Choroid plexus epithelial cell (primary cell): ENCODE measurements around the gene GCH1.

Source experiments
- DNase-seq: peaks from one replicate; pipeline ENCODE4 v3.0.0-alpha.2; 2010; ENCODE audit warnings: low read depth
- H3K4me3 ChIP-seq: 2 replicates; pipeline ENCODE4 v1.5.1; 2011; ENCODE audit warnings: low read depth, mild to moderate bottlenecking, control low read depth, low read length, moderate library complexity
- TF ChIP-seq, protein P1 (sequence below): conservative IDR thresholded peaks from 2 replicates; pipeline ENCODE4 v1.5.1; 2011; ENCODE audit warnings: low read depth, mild to moderate bottlenecking, control low read depth, inconsistent platforms, low read length, moderate library complexity

GCH1 gene

GRCh38 chr14:54823757-54824549, 78.7 kb downstream of the GCH1 start:
- no peak for DNase-seq
- TF ChIP-seq, protein P1, sequence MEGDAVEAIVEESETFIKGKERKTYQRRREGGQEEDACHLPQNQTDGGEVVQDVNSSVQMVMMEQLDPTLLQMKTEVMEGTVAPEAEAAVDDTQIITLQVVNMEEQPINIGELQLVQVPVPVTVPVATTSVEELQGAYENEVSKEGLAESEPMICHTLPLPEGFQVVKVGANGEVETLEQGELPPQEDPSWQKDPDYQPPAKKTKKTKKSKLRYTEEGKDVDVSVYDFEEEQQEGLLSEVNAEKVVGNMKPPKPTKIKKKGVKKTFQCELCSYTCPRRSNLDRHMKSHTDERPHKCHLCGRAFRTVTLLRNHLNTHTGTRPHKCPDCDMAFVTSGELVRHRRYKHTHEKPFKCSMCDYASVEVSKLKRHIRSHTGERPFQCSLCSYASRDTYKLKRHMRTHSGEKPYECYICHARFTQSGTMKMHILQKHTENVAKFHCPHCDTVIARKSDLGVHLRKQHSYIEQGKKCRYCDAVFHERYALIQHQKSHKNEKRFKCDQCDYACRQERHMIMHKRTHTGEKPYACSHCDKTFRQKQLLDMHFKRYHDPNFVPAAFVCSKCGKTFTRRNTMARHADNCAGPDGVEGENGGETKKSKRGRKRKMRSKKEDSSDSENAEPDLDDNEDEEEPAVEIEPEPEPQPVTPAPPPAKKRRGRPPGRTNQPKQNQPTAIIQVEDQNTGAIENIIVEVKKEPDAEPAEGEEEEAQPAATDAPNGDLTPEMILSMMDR = no peak
- H3K4me3 ChIP-seq = no peak overlapping the region

DNA sequence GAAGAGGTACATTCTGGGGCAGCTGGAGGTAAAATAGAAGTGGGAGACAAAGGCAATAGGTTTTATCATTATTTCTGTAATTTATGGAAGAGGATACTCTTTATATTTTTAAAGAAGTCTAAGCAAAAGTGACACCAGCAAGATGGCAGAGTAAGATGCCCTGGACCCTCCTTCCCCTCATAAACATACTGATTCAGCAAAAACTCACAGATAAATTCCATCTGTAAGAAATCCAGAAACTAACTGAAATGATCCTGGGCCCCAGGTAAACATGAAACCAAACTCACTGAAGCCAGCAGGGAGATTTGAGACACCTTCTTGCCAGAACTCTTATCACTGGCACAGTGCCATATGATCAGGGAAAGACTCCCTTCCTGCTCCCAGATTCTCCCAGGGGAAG, 79.9 kb downstream of the GCH1 start:
- no peak overlapping the region for H3K4me3 ChIP-seq
- no peak for DNase-seq
- TF ChIP-seq, protein P1 = no peak

GRCh38 chr14:54818201-54819133, 84.2 kb downstream of the GCH1 start:
- no peak overlapping the region for H3K4me3 ChIP-seq
- peak; percentile 83 for DNase-seq
- TF ChIP-seq, protein P1 = no peak

- no peak for DNase-seq
- H3K4me3 ChIP-seq = no peak overlapping the region
- TF ChIP-seq, protein P1 = no peak
These were observed 85.1 kb downstream of the GCH1 start for GRCh38 chr14:54817506-54817905.

- no peak for DNase-seq
- H3K4me3 ChIP-seq = no peak overlapping the region
- TF ChIP-seq, protein P1 = no peak
These were observed 86.2 kb downstream of the GCH1 start for GRCh38 chr14:54816450-54816849.

DNA sequence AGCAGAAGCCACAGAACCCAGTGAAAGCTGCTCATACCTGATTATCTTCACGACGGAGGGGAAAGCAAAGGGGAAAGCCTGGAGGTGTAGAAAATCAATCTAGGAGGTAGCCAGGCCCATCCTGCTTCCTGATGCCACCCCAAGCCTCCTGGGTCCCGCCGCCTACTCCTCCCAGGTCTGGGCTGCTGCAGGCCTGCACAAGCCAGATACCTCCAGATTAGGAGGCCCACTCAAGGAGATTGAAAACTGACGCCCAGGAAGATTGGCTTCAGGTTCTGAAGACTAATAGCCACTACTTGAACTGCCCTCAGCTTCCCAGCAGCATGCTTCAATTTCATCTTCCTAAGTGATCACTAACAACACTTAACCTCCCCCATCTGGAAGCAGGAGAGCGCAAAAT, 87.1 kb downstream of the GCH1 start:
- TF ChIP-seq, protein P1 = no peak

More for the DNA sequence above, 87.1 kb downstream of the GCH1 start:
- no peak for DNase-seq
- no peak overlapping the region for H3K4me3 ChIP-seq
